ENCODE results near the gene AP2M1. TPM values are rescaled to one million over a fixed set of nuclear protein-coding genes. Genes with fewer than 3 reads are reported as not detected.

The AP2M1 gene
- total RNA-seq, 3 donors from 2014 or later: 195 to 240 (median 204) TPM

DNA sequence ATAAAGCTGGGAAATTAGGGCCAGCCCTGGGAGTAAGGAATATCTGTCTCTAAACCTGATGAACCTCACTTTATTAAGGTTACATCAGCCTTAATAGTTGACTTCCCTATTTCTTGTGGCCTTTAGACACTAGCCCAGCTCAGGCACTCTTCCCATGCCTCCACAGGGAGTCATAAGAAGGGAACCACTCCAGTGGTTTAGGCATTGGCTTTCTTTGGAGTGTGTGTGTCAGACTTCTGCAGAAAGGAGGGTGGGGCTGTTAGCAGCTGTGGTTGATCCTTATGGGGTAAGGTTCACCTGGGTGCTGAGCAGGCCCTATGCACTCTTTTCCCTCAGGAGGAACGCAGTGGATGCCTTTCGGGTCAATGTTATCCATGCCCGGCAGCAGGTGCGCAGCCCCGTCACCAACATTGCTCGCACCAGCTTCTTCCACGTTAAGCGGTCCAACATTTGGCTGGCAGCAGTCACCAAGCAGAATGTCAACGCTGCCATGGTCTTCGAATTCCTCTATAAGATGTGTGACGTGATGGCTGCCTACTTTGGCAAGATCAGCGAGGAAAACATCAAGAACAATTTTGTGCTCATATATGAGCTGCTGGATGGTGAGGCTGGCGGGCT is 4.0 kb downstream of the AP2M1 start:
- TF ChIP-seq, protein P1, sequence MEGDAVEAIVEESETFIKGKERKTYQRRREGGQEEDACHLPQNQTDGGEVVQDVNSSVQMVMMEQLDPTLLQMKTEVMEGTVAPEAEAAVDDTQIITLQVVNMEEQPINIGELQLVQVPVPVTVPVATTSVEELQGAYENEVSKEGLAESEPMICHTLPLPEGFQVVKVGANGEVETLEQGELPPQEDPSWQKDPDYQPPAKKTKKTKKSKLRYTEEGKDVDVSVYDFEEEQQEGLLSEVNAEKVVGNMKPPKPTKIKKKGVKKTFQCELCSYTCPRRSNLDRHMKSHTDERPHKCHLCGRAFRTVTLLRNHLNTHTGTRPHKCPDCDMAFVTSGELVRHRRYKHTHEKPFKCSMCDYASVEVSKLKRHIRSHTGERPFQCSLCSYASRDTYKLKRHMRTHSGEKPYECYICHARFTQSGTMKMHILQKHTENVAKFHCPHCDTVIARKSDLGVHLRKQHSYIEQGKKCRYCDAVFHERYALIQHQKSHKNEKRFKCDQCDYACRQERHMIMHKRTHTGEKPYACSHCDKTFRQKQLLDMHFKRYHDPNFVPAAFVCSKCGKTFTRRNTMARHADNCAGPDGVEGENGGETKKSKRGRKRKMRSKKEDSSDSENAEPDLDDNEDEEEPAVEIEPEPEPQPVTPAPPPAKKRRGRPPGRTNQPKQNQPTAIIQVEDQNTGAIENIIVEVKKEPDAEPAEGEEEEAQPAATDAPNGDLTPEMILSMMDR (IDR thresholded peaks at IDR 0.05): no peak
- TF ChIP-seq POLR2AphosphoS5 (IDR thresholded peaks at IDR 0.05) (no peak), POLR2A (IDR thresholded peaks at IDR 0.05) (no peak)
- DNase-seq (ENCODE audit: low spot score in 2 of 2): no peak

DNA sequence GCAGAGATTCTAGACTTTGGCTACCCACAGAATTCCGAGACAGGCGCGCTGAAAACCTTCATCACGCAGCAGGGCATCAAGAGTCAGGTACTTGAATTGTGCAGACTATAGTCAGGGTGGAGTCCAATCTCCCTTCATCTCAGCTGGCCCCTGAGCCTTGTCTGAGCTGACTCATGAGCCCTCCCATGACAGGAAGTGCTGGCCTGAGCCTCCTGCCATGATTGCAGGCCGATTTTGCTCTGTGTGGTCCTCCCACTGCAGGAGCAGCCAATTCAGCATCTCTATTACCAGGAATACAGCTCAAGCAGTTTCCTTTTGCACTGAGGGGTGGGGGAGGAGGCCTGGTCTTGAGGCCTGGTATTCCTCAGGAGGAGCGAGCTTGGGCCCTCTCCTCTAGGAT is 5.5 kb downstream of the AP2M1 start:
- H3K36me3 ChIP-seq: peaks cover 19% of the 10 kb centered on the region
- TF ChIP-seq POLR2A (IDR thresholded peaks at IDR 0.05): no peak
- no peak for TF ChIP-seq POLR2AphosphoS5 (IDR thresholded peaks at IDR 0.05)
- TF ChIP-seq, protein P1 (IDR thresholded peaks at IDR 0.05): no peak
- H3K4me3 ChIP-seq: no peak overlapping the region
- no peak for DNase-seq (ENCODE audit: low spot score in 2 of 2)
- peaks cover 7 to 13% of the 10 kb centered on the region in 2 donors for H3K4me1 ChIP-seq
- H3K27ac ChIP-seq: no peak overlapping the region
- intact Hi-C loops (cut with DNase I; ENCODE audit: low total_unique reads): loop anchor here (10.0 kb wide), 1 partner anchor 65 kb away; the partner anchor contains the start of genes ALG3 and EEF1AKMT4
- H3K9me3 ChIP-seq: no peaks in the 10 kb centered on the region
- H3K27me3 ChIP-seq: no peaks in the 10 kb centered on the region

More for the DNA sequence above, 4.0 kb downstream of the AP2M1 start:
- no peak overlapping the region for H3K27ac ChIP-seq
- H3K9me3 ChIP-seq: no peaks in the 10 kb centered on the region
- H3K27me3 ChIP-seq: no peaks in the 10 kb centered on the region
- peaks cover 19% of the 10 kb centered on the region for H3K36me3 ChIP-seq
- intact Hi-C loops (cut with DNase I; ENCODE audit: low total_unique reads): no loop called here
- peaks cover 7 to 13% of the 10 kb centered on the region in 2 donors for H3K4me1 ChIP-seq
- H3K4me3 ChIP-seq: no peak overlapping the region

DNA sequence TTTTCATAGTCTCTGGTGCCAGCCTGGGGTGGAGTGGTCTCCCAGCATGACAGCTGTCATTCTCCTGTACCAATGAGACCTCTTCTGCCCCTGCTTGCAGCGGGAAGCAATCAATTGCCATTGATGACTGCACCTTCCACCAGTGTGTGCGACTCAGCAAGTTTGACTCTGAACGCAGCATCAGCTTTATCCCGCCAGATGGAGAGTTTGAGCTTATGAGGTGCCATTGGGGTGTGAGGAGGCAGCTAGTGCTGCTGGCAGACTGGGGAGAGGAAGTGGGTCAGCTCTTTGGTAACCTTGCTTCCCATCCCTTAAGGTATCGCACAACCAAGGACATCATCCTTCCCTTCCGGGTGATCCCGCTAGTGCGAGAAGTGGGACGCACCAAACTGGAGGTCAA is 6.9 kb downstream of the AP2M1 start:
- Histone ChIP-seq H3K9me3 (no peaks in the 10 kb centered on the region), H3K4me3 (no peak overlapping the region), H3K36me3 (peaks cover 19% of the 10 kb centered on the region), H3K4me1 (peaks cover 3 to 7% of the 10 kb centered on the region in 2 donors), H3K27ac (no peak overlapping the region), H3K27me3 (no peaks in the 10 kb centered on the region)
- TF ChIP-seq, protein P1 (IDR thresholded peaks at IDR 0.05): no peak
- no peak for TF ChIP-seq POLR2AphosphoS5 (IDR thresholded peaks at IDR 0.05)
- no peak for TF ChIP-seq POLR2A (IDR thresholded peaks at IDR 0.05)
- intact Hi-C loops (cut with DNase I; ENCODE audit: low total_unique reads): loop anchor here (10.0 kb wide), 1 partner anchor 63 kb away; the partner anchor contains the start of genes ALG3 and EEF1AKMT4
- DNase-seq (ENCODE audit: low spot score in 2 of 2): no peak

DNA sequence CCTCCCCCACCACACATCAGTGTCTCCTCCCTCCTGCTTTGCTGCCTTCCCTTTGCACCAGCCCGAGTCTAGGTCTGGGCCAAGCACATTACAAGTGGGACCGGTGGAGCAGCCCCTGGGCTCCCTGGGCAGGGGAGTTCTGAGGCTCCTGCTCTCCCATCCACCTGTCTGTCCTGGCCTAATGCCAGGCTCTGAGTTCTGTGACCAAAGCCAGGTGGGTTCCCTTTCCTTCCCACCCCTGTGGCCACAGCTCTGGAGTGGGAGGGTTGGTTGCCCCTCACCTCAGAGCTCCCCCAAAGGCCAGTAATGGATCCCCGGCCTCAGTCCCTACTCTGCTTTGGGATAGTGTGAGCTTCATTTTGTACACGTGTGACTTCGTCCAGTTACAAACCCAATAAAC is 9.0 kb downstream of the AP2M1 start:
- intact Hi-C loops (cut with DNase I; ENCODE audit: low total_unique reads): loop anchor here (10.0 kb wide), 1 partner anchor 61 kb away; the partner anchor contains the start of genes ALG3 and EEF1AKMT4
- TF ChIP-seq, protein P1 (IDR thresholded peaks at IDR 0.05): no peak
- TF ChIP-seq POLR2AphosphoS5 (IDR thresholded peaks at IDR 0.05) (no peak), POLR2A (IDR thresholded peaks at IDR 0.05) (no peak)
- DNase-seq (ENCODE audit: low spot score in 2 of 2): no peak
- Histone ChIP-seq H3K36me3 (peaks cover 19% of the 10 kb centered on the region), H3K9me3 (no peaks in the 10 kb centered on the region), H3K4me3 (no peak overlapping the region), H3K27ac (no peak overlapping the region), H3K27me3 (no peaks in the 10 kb centered on the region), H3K4me1 (peaks cover 0 to 18% of the 10 kb centered on the region in 2 donors)

DNA sequence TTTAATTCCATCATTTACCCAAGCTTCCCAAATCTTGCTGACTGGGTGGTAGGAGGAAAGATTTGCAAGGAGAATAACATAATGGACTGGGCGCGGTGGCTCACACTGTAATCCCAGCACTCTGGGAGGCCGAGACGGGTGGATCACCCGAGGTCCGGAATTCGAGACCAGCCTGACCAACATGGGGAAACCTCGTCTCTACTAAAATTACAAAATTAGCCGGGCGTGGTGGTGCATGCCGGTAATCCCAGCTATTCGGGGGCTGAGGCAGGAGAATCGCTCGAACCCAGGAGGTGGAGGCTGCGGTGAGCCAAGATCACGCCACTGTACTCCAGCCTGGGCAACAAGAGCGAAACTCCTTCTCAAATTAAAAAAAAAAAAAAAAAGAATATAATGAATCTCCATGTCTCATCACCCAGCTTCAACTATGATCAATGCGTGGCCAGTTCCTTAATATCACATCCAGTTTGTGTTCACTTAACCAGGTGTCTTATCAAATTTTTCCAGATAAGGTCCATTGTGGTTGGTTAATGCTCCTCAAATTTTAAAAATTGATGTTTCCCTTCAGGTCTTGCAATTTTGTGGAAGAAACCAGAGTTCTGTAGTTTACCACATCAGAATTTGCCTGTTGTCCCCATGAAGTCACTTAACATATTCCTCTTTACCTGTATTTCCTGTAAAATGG is 10.0 kb downstream of the AP2M1 start:
- Histone ChIP-seq H3K4me3 (no peak overlapping the region), H3K4me1 (peaks cover 0 to 18% of the 10 kb centered on the region in 2 donors), H3K27ac (peak overlapping the region in 1 of 2 donors; percentile 91), H3K9me3 (no peaks in the 10 kb centered on the region), H3K36me3 (peaks cover 19% of the 10 kb centered on the region), H3K27me3 (no peaks in the 10 kb centered on the region)
- DNase-seq (ENCODE audit: low spot score in 2 of 2): no peak
- intact Hi-C loops (cut with DNase I; ENCODE audit: low total_unique reads): loop anchor here (10.0 kb wide), 1 partner anchor 60 kb away; the partner anchor contains the start of genes ALG3 and EEF1AKMT4
- TF ChIP-seq, protein P1 (IDR thresholded peaks at IDR 0.05): no peak
- TF ChIP-seq POLR2A (IDR thresholded peaks at IDR 0.05) (no peak), POLR2AphosphoS5 (IDR thresholded peaks at IDR 0.05) (no peak)

All from breast epithelium (tissue), 4 donors.